ENCODE data around the gene RPL22. TPM values are rescaled to one million over a fixed set of nuclear protein-coding genes. Genes with fewer than 3 reads are reported as not detected.

RPL22 gene
- total and polyA plus RNA-seq, 4 donors, result 38.9 to 105 (median 77.3) TPM

GRCh38 chr1:6142734-6143133, 56.7 kb downstream of the RPL22 start:
- Histone ChIP-seq H3K9ac (ENCODE audit: low read depth in 1 of 2, low read length in 2 of 2) (no peak overlapping the region), H3K4me3 (ENCODE audit: low read depth in 1 of 3, low read length in 3 of 3) (no peak overlapping the region), H3K27ac (ENCODE audit: low read depth in 1 of 2, low read length in 2 of 2) (no peak overlapping the region), H3K27me3 (ENCODE audit: control insufficient read depth in 4 of 4, insufficient read depth in 4 of 4, low read length in 3 of 4) (no peaks in the 10 kb centered on the region), H3K4me1 (ENCODE audit: control insufficient read depth in 4 of 4, insufficient read depth in 4 of 4, low read length in 3 of 4) (no peaks in the 10 kb centered on the region), H3K36me3 (ENCODE audit: control insufficient read depth in 4 of 4, insufficient read depth in 3 of 4, low read depth in 1 of 4, low read length in 3 of 4) (no peaks in the 10 kb centered on the region), H3K9me3 (ENCODE audit: control insufficient read depth in 4 of 4, low read length in 3 of 4) (no peaks in the 10 kb centered on the region)
- no peak for DNase-seq (ENCODE audit: low spot score)
- TF ChIP-seq REST (IDR thresholded peaks at IDR 0.05), result no peak
- no peak for TF ChIP-seq EGR1 (IDR thresholded peaks at IDR 0.05; ENCODE audit: low read depth in 2 of 2)
- TF ChIP-seq GABPA (IDR thresholded peaks at IDR 0.05 in 1 of 2, conservative IDR thresholded peaks at IDR 0.05 in 1 of 2), result no peak
- TF ChIP-seq RXRA (IDR thresholded peaks at IDR 0.05), result no peak
- TF ChIP-seq NR2F2 (IDR thresholded peaks at IDR 0.05), result no peak
- TF ChIP-seq TAF1 (conservative IDR thresholded peaks at IDR 0.05), result no peak
- no peak for TF ChIP-seq JUND (IDR thresholded peaks at IDR 0.05)
- TF ChIP-seq FOXA2 (IDR thresholded peaks at IDR 0.05), result no peak
- TF ChIP-seq RAD21 (IDR thresholded peaks at IDR 0.05), result no peak
- no peak for TF ChIP-seq HNF4G (IDR thresholded peaks at IDR 0.05)
- TF ChIP-seq ZBTB33 (IDR thresholded peaks at IDR 0.05), result no peak
- TF ChIP-seq FOXA1 (IDR thresholded peaks at IDR 0.05), result no peak
- no peak for TF ChIP-seq SP1 (IDR thresholded peaks at IDR 0.05)
- TF ChIP-seq MAX (IDR thresholded peaks at IDR 0.05), result no peak
- no peak for TF ChIP-seq HNF4A (conservative IDR thresholded peaks at IDR 0.05)
- TF ChIP-seq ATF3 (IDR thresholded peaks at IDR 0.05), result no peak
- WGBS, result 78% methylated on average over 4 of the region's 4 CpGs

- no peaks in the 10 kb centered on the region for H3K4me1 ChIP-seq (ENCODE audit: control insufficient read depth in 4 of 4, insufficient read depth in 4 of 4, low read length in 3 of 4)
- no peak overlapping the region for H3K9ac ChIP-seq (ENCODE audit: low read depth in 1 of 2, low read length in 2 of 2)
- TF ChIP-seq MAX (IDR thresholded peaks at IDR 0.05), result no peak
- TF ChIP-seq HNF4G (IDR thresholded peaks at IDR 0.05), result no peak
- TF ChIP-seq SP1 (IDR thresholded peaks at IDR 0.05), result no peak
- TF ChIP-seq ATF3 (IDR thresholded peaks at IDR 0.05), result no peak
- TF ChIP-seq FOXA1 (IDR thresholded peaks at IDR 0.05), result no peak
- no peak for TF ChIP-seq TAF1 (conservative IDR thresholded peaks at IDR 0.05)
- no peaks in the 10 kb centered on the region for H3K36me3 ChIP-seq (ENCODE audit: control insufficient read depth in 4 of 4, insufficient read depth in 3 of 4, low read depth in 1 of 4, low read length in 3 of 4)
- H3K9me3 ChIP-seq (ENCODE audit: control insufficient read depth in 4 of 4, low read length in 3 of 4), result no peaks in the 10 kb centered on the region
- H3K4me3 ChIP-seq (ENCODE audit: low read depth in 1 of 3, low read length in 3 of 3), result no peak overlapping the region
- no peak overlapping the region for H3K27ac ChIP-seq (ENCODE audit: low read depth in 1 of 2, low read length in 2 of 2)
- no peaks in the 10 kb centered on the region for H3K27me3 ChIP-seq (ENCODE audit: control insufficient read depth in 4 of 4, insufficient read depth in 4 of 4, low read length in 3 of 4)
- WGBS, result 93% methylated on average over 33 of the region's 33 CpGs
- no peak for DNase-seq (ENCODE audit: low spot score)
Measured at GRCh38 chr1:6142036-6142621, 57.3 kb downstream of the RPL22 start.
